KMS-11 (cell line): ENCODE data around the gene GLT6D1.

Experiments
- H2AFZ ChIP-seq: fragments of 200-600 bp; sonication (generic); 2 replicates; pipeline ENCODE4 v1.6.1; 2016; ENCODE audit warnings: antibody characterized with exemption, mixed run types, low read depth
- H3K27ac ChIP-seq: fragments of 200-600 bp; sonication (generic); 2 replicates; pipeline ENCODE4 v1.6.1; 2016; ENCODE audit warnings: mild to moderate bottlenecking, mixed run types
- H3K27me3 ChIP-seq: fragments of 200-600 bp; sonication (generic); 2 replicates; pipeline ENCODE4 v1.6.1; 2017; ENCODE audit warnings: mild to moderate bottlenecking, low read depth, mixed run types, moderate library complexity; ENCODE audit not compliant: insufficient read depth
- H3K36me3 ChIP-seq: fragments of 200-600 bp; sonication (generic); 2 replicates; pipeline ENCODE4 v1.6.1; 2017; ENCODE audit warnings: mild to moderate bottlenecking, mixed run types; ENCODE audit not compliant: insufficient read depth
- H3K4me1 ChIP-seq: fragments of 200-600 bp; sonication (generic); 2 replicates; pipeline ENCODE4 v1.6.1; 2016; ENCODE audit warnings: mild to moderate bottlenecking, low read depth, mixed run types; ENCODE audit not compliant: poor library complexity, severe bottlenecking
- H3K4me2 ChIP-seq: fragments of 200-600 bp; sonication (generic); 2 replicates; pipeline ENCODE4 v1.7.0; 2016; ENCODE audit warnings: mild to moderate bottlenecking, mixed run types
- H3K4me3 ChIP-seq: fragments of 200-600 bp; sonication (generic); IDR thresholded peaks from 2 replicates; pipeline ENCODE4 v1.6.1; 2017; ENCODE audit warnings: low read depth, low read length, mixed read lengths; ENCODE audit not compliant: insufficient read depth
- H3K79me2 ChIP-seq: fragments of 200-600 bp; sonication (generic); 2 replicates; pipeline ENCODE4 v1.6.1; 2016; ENCODE audit warnings: low read depth, mixed run types; ENCODE audit not compliant: insufficient read depth
- H3K9ac ChIP-seq: fragments of 200-600 bp; sonication (generic); 2 replicates; pipeline ENCODE4 v1.6.1; 2016; ENCODE audit warnings: mild to moderate bottlenecking, mixed run types
- H4K20me1 ChIP-seq: fragments of 200-600 bp; sonication (generic); 2 replicates; pipeline ENCODE4 v1.6.1; 2016; ENCODE audit warnings: mild to moderate bottlenecking, mixed run types; ENCODE audit not compliant: insufficient read depth
- TF ChIP-seq, protein P1 (sequence below): fragments of 200-600 bp; sonication (generic); conservative IDR thresholded peaks from 2 replicates; pipeline ENCODE4 v1.6.1; 2017; ENCODE audit warnings: low read depth, mild to moderate bottlenecking, antibody characterized with exemption, low read length, moderate library complexity, mixed read lengths

Gene GLT6D1

DNA sequence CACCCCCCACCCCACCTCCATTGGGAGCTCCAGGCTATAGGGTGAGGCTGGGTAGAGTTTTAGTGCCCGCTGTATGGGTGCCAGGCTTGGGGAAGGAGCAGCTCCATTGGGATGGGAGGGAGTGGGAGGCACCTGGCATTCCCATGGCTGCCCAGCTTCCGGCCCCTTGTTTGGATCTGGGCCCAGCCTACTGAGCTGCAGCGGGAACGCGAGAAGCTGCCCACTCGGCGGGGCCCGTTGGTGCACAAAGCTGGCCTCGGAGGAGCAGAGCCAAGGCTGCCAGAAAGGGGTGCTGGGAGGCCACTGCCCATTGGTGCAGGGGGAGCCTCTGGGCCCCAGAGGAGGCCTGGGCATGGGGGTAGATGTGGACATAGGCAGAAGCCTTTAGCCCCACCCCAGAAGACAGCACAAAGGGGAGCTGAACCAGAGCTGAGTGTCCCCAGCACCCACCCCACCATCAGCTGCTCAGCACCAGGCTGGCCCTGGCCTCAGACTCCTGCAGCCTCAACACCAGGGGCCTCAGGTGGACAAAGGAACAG is 28.2 kb upstream of the GLT6D1 start:
- H3K4me2 ChIP-seq, result no peak overlapping the region
- H3K9ac ChIP-seq, result no peak overlapping the region
- no peak overlapping the region for H2AFZ ChIP-seq
- H3K36me3 ChIP-seq, result no peaks in the 10 kb centered on the region
- TF ChIP-seq, protein P1, sequence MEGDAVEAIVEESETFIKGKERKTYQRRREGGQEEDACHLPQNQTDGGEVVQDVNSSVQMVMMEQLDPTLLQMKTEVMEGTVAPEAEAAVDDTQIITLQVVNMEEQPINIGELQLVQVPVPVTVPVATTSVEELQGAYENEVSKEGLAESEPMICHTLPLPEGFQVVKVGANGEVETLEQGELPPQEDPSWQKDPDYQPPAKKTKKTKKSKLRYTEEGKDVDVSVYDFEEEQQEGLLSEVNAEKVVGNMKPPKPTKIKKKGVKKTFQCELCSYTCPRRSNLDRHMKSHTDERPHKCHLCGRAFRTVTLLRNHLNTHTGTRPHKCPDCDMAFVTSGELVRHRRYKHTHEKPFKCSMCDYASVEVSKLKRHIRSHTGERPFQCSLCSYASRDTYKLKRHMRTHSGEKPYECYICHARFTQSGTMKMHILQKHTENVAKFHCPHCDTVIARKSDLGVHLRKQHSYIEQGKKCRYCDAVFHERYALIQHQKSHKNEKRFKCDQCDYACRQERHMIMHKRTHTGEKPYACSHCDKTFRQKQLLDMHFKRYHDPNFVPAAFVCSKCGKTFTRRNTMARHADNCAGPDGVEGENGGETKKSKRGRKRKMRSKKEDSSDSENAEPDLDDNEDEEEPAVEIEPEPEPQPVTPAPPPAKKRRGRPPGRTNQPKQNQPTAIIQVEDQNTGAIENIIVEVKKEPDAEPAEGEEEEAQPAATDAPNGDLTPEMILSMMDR, result no peak
- no peaks in the 10 kb centered on the region for H4K20me1 ChIP-seq
- H3K79me2 ChIP-seq, result no peaks in the 10 kb centered on the region
- H3K27ac ChIP-seq, result no peak overlapping the region
- no peak overlapping the region for H3K4me3 ChIP-seq
- no peaks in the 10 kb centered on the region for H3K4me1 ChIP-seq
- H3K27me3 ChIP-seq, result peaks cover 45% of the 10 kb centered on the region

DNA sequence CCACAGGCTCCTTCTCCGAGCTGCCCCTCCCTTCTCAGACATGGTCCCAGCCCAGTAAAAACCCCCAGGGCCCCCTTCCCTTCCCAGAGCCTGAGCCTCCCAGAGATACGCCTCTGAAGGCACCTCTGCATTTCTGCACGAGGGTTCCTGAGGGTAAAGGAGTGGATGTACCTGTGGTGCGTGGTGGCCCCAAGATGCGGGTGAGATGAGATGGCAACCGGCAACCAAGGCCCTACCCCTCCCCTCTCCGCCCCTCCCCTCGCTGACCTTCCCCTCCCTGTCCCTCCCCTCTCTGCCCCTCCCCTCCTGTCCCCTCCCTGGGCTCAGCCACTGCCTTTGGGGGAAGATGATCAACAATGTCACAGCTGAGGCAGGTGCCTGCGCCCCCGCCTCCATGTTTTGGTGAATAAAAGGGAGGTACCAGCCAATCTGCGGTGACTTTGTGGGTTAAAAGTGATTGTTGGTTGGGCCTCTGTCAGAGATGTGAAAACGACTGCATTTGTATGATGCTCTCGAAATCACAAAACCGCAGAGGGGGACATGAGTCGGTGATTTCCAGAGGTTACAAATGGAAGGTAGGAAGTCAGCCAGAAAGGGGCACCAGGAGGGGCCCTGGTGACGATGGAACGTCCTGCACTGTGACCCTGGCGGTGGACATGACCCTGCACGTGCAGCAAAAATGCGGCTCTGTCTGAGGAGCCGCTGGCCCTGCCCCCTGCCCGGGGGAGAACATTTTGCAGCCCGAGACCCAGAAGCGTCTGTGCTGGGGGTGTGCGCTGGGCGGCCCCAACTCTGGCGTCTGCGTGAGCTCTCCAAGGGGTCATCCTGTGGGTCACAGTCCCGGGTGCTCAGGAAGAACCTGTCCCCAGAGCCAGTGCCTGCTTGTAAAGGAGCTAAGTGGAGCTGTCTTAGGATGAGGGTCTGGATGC is 27.5 kb upstream of the GLT6D1 start:
- H3K9ac ChIP-seq, result no peak overlapping the region
- H4K20me1 ChIP-seq, result no peaks in the 10 kb centered on the region
- no peaks in the 10 kb centered on the region for H3K36me3 ChIP-seq
- H3K4me1 ChIP-seq, result no peaks in the 10 kb centered on the region
- no peak overlapping the region for H3K4me2 ChIP-seq
- peaks cover 46% of the 10 kb centered on the region for H3K27me3 ChIP-seq
- TF ChIP-seq, protein P1, result no peak
- no peak overlapping the region for H2AFZ ChIP-seq
- no peak overlapping the region for H3K27ac ChIP-seq
- H3K79me2 ChIP-seq, result no peaks in the 10 kb centered on the region
- H3K4me3 ChIP-seq, result no peak overlapping the region

GRCh38 chr9:135665795-135666189 is 26.5 kb upstream of the GLT6D1 start:
- Histone ChIP-seq H3K4me1 (no peaks in the 10 kb centered on the region), H3K27me3 (peaks cover 44% of the 10 kb centered on the region), H3K27ac (no peak overlapping the region), H3K36me3 (no peaks in the 10 kb centered on the region), H3K4me2 (no peak overlapping the region), H3K4me3 (no peak overlapping the region), H3K79me2 (no peaks in the 10 kb centered on the region), H4K20me1 (no peaks in the 10 kb centered on the region), H2AFZ (no peak overlapping the region), H3K9ac (no peak overlapping the region)
- TF ChIP-seq, protein P1, result no peak

- no peaks in the 10 kb centered on the region for H4K20me1 ChIP-seq
- H3K4me2 ChIP-seq, result no peak overlapping the region
- no peak overlapping the region for H3K9ac ChIP-seq
- no peaks in the 10 kb centered on the region for H3K36me3 ChIP-seq
- no peak overlapping the region for H2AFZ ChIP-seq
- H3K27me3 ChIP-seq, result peaks cover 51% of the 10 kb centered on the region
- H3K27ac ChIP-seq, result no peak overlapping the region
- TF ChIP-seq, protein P1, result no peak
- no peaks in the 10 kb centered on the region for H3K79me2 ChIP-seq
- H3K4me1 ChIP-seq, result no peaks in the 10 kb centered on the region
- no peak overlapping the region for H3K4me3 ChIP-seq
These were observed 25.8 kb upstream of the GLT6D1 start for GRCh38 chr9:135664801-135665794.
